Suppressor macrophage treated with lipopolysaccharide for 1 hour (primary cell): ENCODE data around the gene KIAA1671.
"Not testable (repeated sequence)": the region's sequence is repeated elsewhere in the genome, so short reads cannot be mapped to it uniquely, and the experiment has no call there.

Experiments used
- DNase-seq, 3 donors: peaks; one replicate each; pipeline ENCODE4 v3.0.0-alpha.2; 2020 to 2022

KIAA1671 gene

GRCh38 chr22:25206998-25207397, 254.5 kb downstream of the KIAA1671 start:
- no peak for DNase-seq

DNA sequence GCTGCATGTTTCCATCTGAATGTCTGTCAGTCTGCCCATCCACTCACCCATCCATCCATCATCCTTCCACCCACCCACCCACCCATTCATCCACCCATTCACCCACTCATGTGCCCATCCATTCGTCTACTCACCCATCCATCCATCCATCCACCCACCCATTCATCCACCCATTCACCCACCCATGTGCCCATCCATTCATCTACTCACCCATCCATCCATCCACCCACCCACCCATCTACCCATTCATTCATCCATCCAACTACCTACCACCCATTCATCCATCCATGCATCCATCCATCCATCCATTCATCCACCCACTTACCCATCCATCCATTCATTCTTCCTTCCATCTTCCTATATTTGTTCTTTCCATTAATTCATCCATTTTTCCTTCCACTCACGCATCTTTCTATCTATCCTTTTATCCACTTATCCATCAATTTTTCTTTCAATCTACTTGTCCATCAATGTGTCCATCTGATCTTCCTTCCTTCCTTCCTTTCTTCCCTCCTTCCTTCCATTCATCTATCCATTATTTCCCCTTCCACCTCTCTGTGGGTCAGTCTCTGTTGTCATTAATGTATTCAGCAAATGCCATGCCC, 255.1 kb downstream of the KIAA1671 start:
- DNase-seq: no peak

DNA sequence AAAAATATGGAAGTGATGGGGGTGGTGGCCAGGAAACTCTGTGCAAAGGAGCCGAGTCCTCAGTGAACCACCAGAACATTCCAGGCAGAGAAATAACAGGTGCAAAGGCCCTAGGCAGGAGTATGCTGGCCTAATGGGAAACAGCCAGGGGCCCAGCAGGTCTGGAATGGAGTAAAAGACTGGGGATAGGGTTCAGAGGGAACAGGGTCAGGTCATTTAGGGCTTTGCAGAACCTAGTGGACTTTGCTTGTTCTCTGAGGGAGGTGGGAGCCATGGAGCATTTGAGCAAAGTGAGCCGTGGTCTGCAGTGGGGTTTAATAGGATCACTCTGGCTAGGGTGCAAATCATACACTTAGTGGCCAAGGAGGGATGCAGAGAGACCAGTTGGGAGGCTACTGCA, 255.8 kb downstream of the KIAA1671 start:
- no peak for DNase-seq

DNA sequence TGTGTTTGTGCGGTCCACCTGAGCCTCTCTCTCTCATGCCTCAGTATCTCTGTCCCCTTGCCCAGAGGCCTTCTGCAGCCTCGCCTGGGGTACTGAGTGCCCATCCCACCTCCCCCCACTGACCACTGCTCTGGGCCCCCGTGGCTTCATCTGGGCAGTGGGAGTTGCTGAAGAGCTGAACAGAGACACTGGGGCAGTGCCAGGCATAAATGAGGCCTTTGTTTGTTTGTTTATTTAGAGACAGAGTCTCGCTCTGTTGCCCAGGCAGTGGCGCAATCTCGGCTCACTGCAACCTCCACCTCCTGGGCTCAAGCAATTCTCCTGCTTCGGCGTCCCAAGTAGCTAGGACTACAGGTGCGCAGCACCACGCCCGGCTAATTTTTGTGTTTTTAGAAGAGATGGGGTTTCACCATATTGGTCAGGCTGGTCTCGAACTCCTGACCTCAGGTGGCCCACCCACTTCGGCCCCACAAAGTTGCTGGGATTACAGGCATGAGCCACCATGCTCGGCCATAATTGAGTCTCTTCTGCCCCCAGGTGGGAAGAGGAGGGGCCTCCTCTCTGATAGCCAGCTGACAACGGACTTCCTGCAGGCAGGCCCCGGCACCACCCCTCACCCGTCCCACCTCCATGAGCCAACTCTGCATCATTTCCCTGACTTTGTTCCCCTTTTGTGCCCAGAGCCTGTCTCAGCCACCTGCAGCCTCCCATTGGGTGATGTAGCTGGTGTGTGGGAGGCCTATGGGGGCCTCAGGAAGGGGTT, 256.4 kb downstream of the KIAA1671 start:
- DNase-seq: no peak

GRCh38 chr22:25210793-25211192, 258.3 kb downstream of the KIAA1671 start:
- no peak for DNase-seq

DNA sequence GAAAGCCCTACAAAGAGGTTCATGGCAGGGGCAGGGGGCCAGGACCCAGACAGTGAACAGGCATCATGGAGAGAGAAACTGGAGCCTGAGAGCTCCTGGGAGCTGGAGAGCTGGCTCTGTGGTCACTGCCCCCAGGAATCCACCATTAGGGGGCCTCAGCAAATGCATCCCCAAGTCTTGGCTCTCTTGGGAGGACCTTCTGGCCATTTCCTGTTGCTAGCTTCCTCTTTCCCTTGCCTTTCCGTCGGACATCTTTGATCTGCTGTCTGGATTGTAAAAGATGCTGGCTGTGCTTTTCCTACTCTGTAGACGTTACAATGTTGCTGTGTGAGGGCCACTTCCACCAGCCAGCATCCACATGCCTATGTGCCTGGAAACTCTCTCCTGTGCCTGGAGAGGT, 259.8 kb downstream of the KIAA1671 start:
- no peak for DNase-seq

DNA sequence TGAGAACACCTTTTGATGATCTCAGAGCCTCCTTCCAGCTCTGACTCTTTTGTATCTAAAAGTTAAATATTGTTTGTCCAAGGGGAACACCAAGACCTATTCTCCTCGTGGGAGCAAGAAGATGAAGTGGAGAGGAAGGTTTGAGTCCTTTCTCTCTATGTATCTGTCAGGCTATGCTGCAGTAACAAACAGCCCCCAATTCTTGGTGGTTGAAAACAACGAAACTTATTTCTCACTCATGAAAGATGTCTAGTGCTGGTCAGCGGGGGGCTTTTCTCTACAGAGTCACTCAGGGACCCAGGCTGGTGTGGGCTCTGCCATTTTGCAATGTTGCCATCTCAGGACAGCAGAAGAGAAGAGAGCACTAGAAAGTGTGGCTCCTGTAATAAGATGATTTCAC, 260.7 kb downstream of the KIAA1671 start:
- no peak for DNase-seq

GRCh38 chr22:25216230-25216629, 263.7 kb downstream of the KIAA1671 start:
- DNase-seq: no peak

DNA sequence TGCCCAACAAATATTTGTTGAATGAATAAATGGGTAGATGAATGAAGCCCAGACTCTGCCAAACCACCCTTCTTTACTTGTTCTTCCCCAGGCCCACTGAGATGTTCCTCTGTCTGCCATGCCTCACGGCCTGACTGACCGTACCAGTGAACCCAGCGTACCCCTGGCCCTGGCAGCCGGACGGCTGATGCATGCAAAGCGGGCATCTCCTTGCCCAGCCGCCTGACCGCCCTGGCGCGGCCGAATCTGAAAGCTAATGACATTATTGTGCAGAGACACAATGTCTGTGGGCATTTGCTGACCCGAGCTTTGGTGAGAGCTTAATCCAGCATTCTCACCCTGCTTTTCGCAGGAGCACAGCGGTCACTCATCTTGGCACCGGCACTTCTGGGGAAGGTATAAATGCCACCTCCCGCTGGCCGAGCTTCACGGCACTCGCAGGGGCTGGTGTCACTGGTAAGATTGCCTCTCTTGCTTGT, 266.7 kb downstream of the KIAA1671 start, which contains the start of gene CRYBB2:
TSS of gene CRYBB2 (plus strand) at position 429 of the 479 bp plus-strand sequence. CDS start 1,791 bp downstream, outside the sequence.
- DNase-seq: no peak

DNA sequence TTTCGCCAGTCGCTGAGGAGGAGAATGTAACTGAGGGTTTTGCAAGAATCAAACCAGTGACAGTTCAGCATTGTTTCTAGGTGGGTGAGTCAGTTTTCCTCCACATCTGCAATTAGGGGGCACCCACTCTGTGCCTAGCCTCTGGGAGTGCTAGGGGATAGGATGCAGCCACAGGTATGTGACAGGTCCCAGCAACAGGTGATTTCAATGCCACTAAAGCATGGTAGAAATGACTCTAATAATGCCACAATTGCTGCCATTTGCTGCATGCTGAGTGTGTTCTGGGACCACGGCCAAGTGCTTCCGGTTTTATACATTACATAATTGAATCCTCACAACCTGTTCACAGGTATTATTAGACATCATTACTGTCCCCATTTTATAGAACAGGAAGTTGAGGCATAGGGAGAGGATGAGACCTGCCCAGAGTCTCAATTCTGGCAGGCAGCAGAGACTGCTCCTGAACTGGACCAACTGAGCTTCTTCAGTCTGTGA, 267.5 kb downstream of the KIAA1671 start:
- DNase-seq: no peak

DNA sequence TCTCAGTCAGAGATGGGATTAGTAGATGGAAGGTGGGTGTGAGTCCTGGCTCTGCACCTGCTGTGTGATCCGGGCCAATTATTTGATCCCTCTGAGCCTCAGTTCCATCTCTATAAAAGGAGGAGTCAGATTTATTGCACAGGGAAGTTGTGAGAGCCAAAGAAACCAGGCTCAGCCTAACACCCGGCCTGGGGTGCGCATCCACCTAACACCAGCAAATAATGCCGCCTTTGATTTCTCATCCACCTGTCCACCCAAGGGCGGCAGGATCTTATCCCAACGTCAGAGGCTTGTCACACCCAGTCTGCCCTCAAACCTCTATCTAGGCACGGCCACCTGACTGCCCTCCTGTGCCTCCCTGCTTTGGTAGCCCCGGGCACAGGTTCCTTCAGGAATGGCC, 269.3 kb downstream of the KIAA1671 start:
- DNase-seq: no peak

DNA sequence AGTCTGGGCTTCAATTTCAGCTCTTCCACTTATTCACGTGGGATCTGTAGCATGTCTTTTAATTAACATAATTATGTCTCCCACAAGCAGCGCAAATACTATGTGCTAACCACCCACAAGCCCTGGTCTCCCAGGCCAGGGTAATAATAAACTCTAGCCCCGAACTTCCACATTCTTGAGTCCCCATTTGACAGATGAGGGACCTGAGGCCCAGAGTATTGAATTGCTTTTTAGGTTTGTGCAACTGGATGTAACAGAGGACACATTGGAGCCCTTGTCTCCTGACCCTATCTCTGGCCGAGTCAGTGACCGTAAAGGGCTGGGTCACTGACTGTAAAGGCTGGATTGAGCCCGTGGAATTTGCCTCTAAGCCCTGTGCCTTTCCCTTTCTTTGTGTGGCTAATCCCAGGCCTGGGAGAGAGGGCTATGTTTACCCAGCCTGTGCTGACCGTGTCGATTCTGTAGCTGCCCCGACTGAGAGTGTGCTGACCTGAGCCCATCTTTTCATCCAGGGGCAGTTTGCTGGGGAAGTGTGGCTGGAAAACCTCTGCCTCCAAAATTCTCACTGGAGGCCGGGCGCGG, 270.8 kb downstream of the KIAA1671 start:
- DNase-seq: no peak

- DNase-seq: no peak
Measured at GRCh38 chr22:25228822-25229221, 276.3 kb downstream of the KIAA1671 start.

DNA sequence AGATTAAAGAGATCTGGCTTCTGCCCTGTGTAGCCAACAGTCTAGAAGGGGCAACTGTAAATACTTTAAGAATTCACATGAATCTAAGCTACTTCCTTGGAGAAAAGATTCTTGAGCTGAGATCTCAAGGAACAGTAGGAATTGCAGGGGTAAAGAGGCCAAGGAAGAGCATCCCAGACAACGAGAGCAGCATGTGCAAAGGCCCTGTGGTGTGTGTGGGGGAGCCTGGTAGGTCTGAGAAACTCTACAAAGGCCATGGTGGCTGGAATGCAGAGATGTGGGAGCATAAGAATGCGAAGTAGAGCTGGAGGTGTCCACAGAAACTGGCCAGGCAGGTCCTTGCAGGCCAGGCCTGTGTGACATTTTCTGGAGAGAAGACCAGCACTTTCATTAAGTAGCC, 278.2 kb downstream of the KIAA1671 start:
- DNase-seq: not testable (repeated sequence)

GRCh38 chr22:25232301-25232700, 279.8 kb downstream of the KIAA1671 start:
- DNase-seq: no peak

GRCh38 chr22:25233706-25234105, 281.2 kb downstream of the KIAA1671 start:
- DNase-seq: not testable (repeated sequence)

DNA sequence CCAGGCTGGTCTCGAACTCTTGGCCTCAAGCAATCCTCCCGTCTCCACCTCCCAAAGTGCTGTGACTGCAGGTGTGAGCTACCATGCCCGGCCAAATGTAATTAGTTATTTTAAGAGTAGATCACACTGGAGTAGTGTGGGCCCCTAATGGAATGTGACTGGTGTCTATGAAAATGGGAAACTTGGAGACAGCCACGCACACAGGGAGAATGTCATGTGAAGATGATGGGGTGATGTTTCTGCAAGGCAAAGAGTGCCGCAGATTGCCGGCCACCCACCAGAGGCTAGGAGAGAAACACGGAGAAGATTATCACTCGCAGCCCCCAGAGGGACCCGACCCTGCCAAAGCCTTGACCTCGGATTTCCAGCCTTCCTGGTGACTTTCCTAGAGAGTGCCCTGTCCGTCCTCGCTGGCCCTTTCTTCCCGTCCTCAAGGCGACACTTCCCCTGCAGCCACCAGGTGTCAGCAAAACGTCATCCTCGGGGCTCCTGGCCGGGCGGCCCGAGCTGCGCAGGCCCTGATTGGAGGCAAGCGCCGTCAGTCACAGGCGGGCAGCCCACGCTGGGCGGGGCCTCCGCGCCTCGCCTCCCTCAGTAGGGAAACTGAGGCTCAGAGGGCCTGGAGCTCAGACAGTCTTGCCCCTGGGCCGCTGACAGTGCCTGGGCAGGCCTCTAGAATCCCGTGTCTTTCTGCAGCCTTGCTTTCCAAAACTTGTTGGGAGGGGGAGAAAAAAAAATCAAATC, 283.2 kb downstream of the KIAA1671 start:
- DNase-seq: peak; percentile 65 to 84 (median 66)

GRCh38 chr22:25236417-25236816, 283.9 kb downstream of the KIAA1671 start:
- DNase-seq: no peak

GRCh38 chr22:25237503-25237902, 285.0 kb downstream of the KIAA1671 start:
- no peak for DNase-seq

DNA sequence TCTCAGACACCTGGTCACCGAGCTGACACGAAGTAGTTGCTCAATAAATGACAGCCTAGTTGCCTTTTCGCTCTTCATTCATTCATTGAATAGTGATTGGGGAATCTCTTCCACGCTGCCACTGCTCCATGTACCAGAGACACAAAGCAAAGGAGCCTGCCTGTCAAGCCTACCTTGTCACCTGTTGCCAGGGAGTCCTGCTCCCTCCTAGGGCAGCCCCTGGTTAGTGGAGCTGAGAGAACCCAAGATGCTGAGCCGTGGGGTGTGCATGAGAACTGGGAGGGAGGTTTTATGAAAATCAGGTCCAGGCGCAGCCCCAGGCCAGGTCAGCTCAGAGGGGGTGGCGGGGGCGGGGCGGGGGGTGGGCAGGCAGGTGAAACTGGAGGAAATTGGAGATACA, 285.5 kb downstream of the KIAA1671 start:
- not testable (repeated sequence) for DNase-seq
